GM23338 (cell line): ENCODE data around the gene MAPK6. TPM values are rescaled to one million over a fixed set of nuclear protein-coding genes. Genes with fewer than 3 reads are reported as not detected.
A peak's percentile ranks its signal among the peaks of the same experiment; 100 is the strongest.

ENCODE experiments used
- ATAC-seq: fragments of 200-7000 bp; cut with Tn5 transposase; 3 replicates; pipeline ENCODE4 v1.9.1; 2020
- DNase-seq: peaks from one replicate; pipeline ENCODE4 v3.0.0-alpha.2; 2015; ENCODE audit warnings: low spot score
- H2AFZ ChIP-seq: fragments of 200-600 bp; sonication (generic); 2 replicates; pipeline ENCODE4 v1.8.0; 2016; ENCODE audit warnings: antibody characterized with exemption, mild to moderate bottlenecking, moderate library complexity
- H3F3A ChIP-seq: fragments of 200-600 bp; sonication (generic); replicated peaks from 2 replicates; pipeline ENCODE4 v1.8.0; 2017; ENCODE audit warnings: antibody characterized with exemption, mixed run types, low read depth
- H3K27ac ChIP-seq: fragments of 200-600 bp; sonication (generic); 2 replicates; pipeline ENCODE4 v1.6.1; 2016; ENCODE audit warnings: low read depth
- H3K27me3 ChIP-seq: fragments of 200-600 bp; sonication (generic); 2 replicates; pipeline ENCODE4 v1.8.0; 2016; ENCODE audit warnings: mild to moderate bottlenecking, mixed run types, moderate library complexity; ENCODE audit not compliant: insufficient read depth
- H3K36me3 ChIP-seq: fragments of 200-600 bp; sonication (generic); 2 replicates; pipeline ENCODE4 v1.8.0; 2016; ENCODE audit warnings: mild to moderate bottlenecking; ENCODE audit not compliant: insufficient read depth
- H3K4me1 ChIP-seq: fragments of 200-600 bp; sonication (generic); 2 replicates; pipeline ENCODE4 v1.8.0; 2016; ENCODE audit warnings: mild to moderate bottlenecking, moderate library complexity; ENCODE audit not compliant: insufficient read depth
- H3K4me2 ChIP-seq: fragments of 200-600 bp; sonication (generic); 2 replicates; pipeline ENCODE4 v1.7.1; 2017; ENCODE audit warnings: mixed run types
- H3K4me3 ChIP-seq: fragments of 200-600 bp; sonication (generic); 2 replicates; pipeline ENCODE4 v1.6.1; 2016; ENCODE audit warnings: mixed run types
- H3K79me2 ChIP-seq: fragments of 200-600 bp; sonication (generic); replicated peaks from 2 replicates; pipeline ENCODE4 v1.8.0; 2017; ENCODE audit warnings: mild to moderate bottlenecking; ENCODE audit not compliant: insufficient read depth
- H3K9me2 ChIP-seq: fragments of 200-600 bp; sonication (generic); 2 replicates; pipeline ENCODE4 v1.8.0; 2017; ENCODE audit not compliant: insufficient read depth
- H4K20me1 ChIP-seq: fragments of 200-600 bp; sonication (generic); replicated peaks from 2 replicates; pipeline ENCODE4 v1.8.0; 2017; ENCODE audit warnings: mild to moderate bottlenecking; ENCODE audit not compliant: insufficient read depth
- H3K27ac Mint-ChIP-seq: 2 replicates; pipeline ENCODE4 v1.8.0; 2020; ENCODE audit warnings: inconsistent platforms, mild to moderate bottlenecking, moderate library complexity, mixed read lengths
- H3K27me3 Mint-ChIP-seq: 3 replicates; pipeline ENCODE4 v1.8.0; 2022; ENCODE audit warnings: low read depth, mild to moderate bottlenecking, moderate library complexity, mixed read lengths, inconsistent platforms; ENCODE audit not compliant: insufficient read depth, poor library complexity
- H3K36me3 Mint-ChIP-seq: 3 replicates; pipeline ENCODE4 v1.8.0; 2021; ENCODE audit warnings: low read depth, mild to moderate bottlenecking, inconsistent platforms, moderate library complexity, mixed read lengths
- H3K4me1 Mint-ChIP-seq: 3 replicates; pipeline ENCODE4 v1.8.0; 2020; ENCODE audit warnings: mild to moderate bottlenecking, inconsistent platforms, mixed read lengths
- H3K4me3 Mint-ChIP-seq: 3 replicates; pipeline ENCODE4 v1.8.0; 2021; ENCODE audit warnings: moderate library complexity, mild to moderate bottlenecking, inconsistent platforms, mixed read lengths
- H3K9me3 Mint-ChIP-seq: 3 replicates; pipeline ENCODE4 v1.8.0; 2020; ENCODE audit warnings: moderate library complexity, mild to moderate bottlenecking, inconsistent platforms, mixed read lengths
- CREB1 ChIP-seq: fragments of 250-450 bp; sonication (Bioruptor Pico); IDR thresholded peaks from 2 replicates; pipeline ENCODE4 v1.5.0; 2020; ENCODE audit warnings: low read depth, mild to moderate bottlenecking, moderate library complexity
- EZH2 ChIP-seq: fragments of 200-600 bp; sonication (generic); IDR thresholded peaks from one replicate; pipeline ENCODE4 v1.8.0; 2017; ENCODE audit warnings: antibody characterized with exemption, mild to moderate bottlenecking, low read depth; ENCODE audit not compliant: unreplicated experiment
- EZH2phosphoT487 ChIP-seq: fragments of 200-600 bp; sonication (generic); IDR thresholded peaks from one replicate; pipeline ENCODE4 v1.8.1; 2018; ENCODE audit warnings: antibody characterized with exemption; ENCODE audit not compliant: unreplicated experiment
- JUNB ChIP-seq: IDR thresholded peaks from one replicate; pipeline ENCODE4 v1.6.1; 2016; ENCODE audit warnings: antibody characterized with exemption; ENCODE audit not compliant: unreplicated experiment
- NANOG ChIP-seq: IDR thresholded peaks from 2 replicates; pipeline ENCODE4 v1.6.1; 2016; ENCODE audit warnings: antibody characterized with exemption, borderline replicate concordance
- STAT1 ChIP-seq: IDR thresholded peaks from one replicate; pipeline ENCODE4 v1.6.1; 2016; ENCODE audit warnings: antibody characterized with exemption; ENCODE audit not compliant: unreplicated experiment
- ZNF114 ChIP-seq: fragments of 250-450 bp; sonication (Bioruptor Pico); IDR thresholded peaks from 2 replicates; pipeline ENCODE4 v1.5.0; 2020; ENCODE audit warnings: mild to moderate bottlenecking, moderate library complexity
- ZNF331 ChIP-seq: fragments of 250-450 bp; sonication (Bioruptor Pico); IDR thresholded peaks from 2 replicates; pipeline ENCODE4 v1.5.0; 2020; ENCODE audit warnings: low read depth, mild to moderate bottlenecking, moderate library complexity
- polyA plus RNA-seq: library from polyadenylated mRNA; unstranded; fragments of >200 nt; fragmentation: Nextera tagmentation; extraction: Ambion mirVana; gene quantifications from 2 replicates; pipeline ENCODE4 v1.2.1, GENCODE V29; 2016
- total RNA-seq: library from RNA; depleted of rRNA; stranded (reverse); fragments of >200 nt; shearing (Covaris generic); gene quantifications from 2 replicates; pipeline ENCODE4 v1.2.3, GENCODE V29; 2014
- TF ChIP-seq, protein P1 (sequence below): IDR thresholded peaks from 2 replicates; pipeline ENCODE4 v1.6.1; 2016; ENCODE audit warnings: antibody characterized with exemption
- TF ChIP-seq, protein P2 (sequence below): fragments of 250-450 bp; sonication (Bioruptor Pico); IDR thresholded peaks from 2 replicates; pipeline ENCODE4 v1.5.0; 2020; ENCODE audit warnings: mild to moderate bottlenecking, moderate library complexity

The MAPK6 gene
- total and polyA plus RNA-seq, 2 experiments from 2014 or later: 40.9 to 92.3 TPM

DNA sequence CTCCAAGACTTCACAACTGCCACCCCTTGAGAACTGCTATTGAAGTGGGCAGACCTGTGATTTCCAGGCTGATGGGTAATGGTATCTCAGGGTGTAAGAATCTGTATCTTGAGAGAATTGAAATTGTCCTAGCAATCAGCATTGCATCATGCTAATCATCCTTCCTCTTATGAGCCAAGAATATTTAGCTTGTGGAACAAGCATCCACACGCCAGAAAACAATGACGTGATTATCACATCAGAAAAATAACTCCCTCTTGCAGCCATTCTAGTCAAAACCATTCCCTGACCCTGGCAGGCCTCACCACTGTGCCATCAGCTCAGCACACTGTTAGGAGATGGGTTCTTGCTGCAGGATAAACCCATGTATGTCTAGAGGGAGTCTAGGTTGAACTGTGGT, 86.8 kb downstream of the MAPK6 start:
- Mint-ChIP-seq H3K27me3 (peaks cover 12% of the 10 kb centered on the region), H3K9me3 (no peaks in the 10 kb centered on the region), H3K4me1 (peaks cover 13% of the 10 kb centered on the region), H3K36me3 (no peaks in the 10 kb centered on the region), H3K4me3 (no peak overlapping the region), H3K27ac (no peak overlapping the region)
- Histone ChIP-seq H3F3A (no peaks in the 10 kb centered on the region), H3K9me2 (peaks cover 3% of the 10 kb centered on the region; the same call in 1 of the 2 replicates), H3K4me3 (no peak overlapping the region), H3K36me3 (no peaks in the 10 kb centered on the region), H3K4me1 (peaks cover 9% of the 10 kb centered on the region; the same call in 1 of the 2 replicates), H2AFZ (peak overlapping the region; percentile 18; the same call in 1 of the 2 replicates), H3K4me2 (no peak overlapping the region), H3K79me2 (no peaks in the 10 kb centered on the region), H3K27ac (no peak overlapping the region), H4K20me1 (no peaks in the 10 kb centered on the region), H3K27me3 (peaks cover 7% of the 10 kb centered on the region; the same call in 1 of the 2 replicates)
- TF ChIP-seq EZH2phosphoT487 (no peak), JUNB (no peak), ZNF331 (CRISPR knock-in tag) (no peak), CREB1 (no peak)
- TF ChIP-seq, protein P1, sequence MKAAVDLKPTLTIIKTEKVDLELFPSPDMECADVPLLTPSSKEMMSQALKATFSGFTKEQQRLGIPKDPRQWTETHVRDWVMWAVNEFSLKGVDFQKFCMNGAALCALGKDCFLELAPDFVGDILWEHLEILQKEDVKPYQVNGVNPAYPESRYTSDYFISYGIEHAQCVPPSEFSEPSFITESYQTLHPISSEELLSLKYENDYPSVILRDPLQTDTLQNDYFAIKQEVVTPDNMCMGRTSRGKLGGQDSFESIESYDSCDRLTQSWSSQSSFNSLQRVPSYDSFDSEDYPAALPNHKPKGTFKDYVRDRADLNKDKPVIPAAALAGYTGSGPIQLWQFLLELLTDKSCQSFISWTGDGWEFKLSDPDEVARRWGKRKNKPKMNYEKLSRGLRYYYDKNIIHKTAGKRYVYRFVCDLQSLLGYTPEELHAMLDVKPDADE: no peak
- DNase-seq (no peak), ATAC-seq (no peak)

DNA sequence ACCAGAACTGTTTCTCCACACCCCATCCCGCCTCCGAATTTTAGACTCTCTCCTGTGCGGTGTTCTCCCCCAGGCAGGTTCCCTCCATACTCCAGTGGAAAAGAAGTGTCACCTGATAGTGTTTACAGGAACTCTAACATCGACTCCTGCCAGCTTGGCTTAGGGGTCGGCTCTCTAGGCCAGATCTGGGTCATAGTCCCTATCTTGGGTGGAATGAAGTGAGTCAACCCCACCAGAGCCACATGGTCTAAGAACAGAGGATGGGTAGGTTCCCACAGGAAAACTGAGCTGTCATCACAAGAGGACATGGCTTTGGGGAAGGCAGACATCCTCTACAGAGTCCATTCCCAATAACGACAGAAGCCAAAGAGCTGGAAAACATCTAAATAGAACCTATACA, 87.6 kb downstream of the MAPK6 start:
- H3K27ac Mint-ChIP-seq: no peak overlapping the region

DNA sequence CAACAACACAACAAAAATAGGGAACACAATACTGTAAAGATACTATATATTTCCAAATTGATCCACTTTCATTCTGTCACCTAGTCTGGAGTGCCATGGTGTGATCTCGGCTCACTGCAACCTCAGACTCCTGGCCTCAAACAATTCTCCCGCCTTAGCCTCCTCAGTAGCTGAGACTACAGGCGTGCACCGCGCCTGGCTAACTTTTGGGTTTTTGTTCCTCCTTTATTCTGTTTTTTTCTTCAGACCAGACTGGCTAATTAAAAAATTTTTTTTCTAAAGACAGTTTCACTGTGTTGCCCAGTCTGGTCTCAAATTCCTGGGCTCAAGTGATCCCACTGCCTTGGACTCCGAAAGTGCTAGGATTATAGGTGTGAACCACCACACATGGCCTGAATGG, 88.2 kb downstream of the MAPK6 start:
- no peaks in the 10 kb centered on the region for H3K9me3 Mint-ChIP-seq
- peaks cover 13% of the 10 kb centered on the region for H3K4me1 Mint-ChIP-seq
- Histone ChIP-seq H3K4me1 (peaks cover 9% of the 10 kb centered on the region; the same call in 1 of the 2 replicates), H3K79me2 (no peaks in the 10 kb centered on the region), H2AFZ (no peak overlapping the region), H3K27me3 (peaks cover 20% of the 10 kb centered on the region), H3K4me2 (no peak overlapping the region), H4K20me1 (no peaks in the 10 kb centered on the region), H3F3A (no peaks in the 10 kb centered on the region), H3K36me3 (no peaks in the 10 kb centered on the region), H3K4me3 (no peak overlapping the region), H3K27ac (no peak overlapping the region), H3K9me2 (peaks cover 3% of the 10 kb centered on the region; the same call in 1 of the 2 replicates)
- no peaks in the 10 kb centered on the region for H3K36me3 Mint-ChIP-seq
- no peak overlapping the region for H3K27ac Mint-ChIP-seq
- peaks cover 25% of the 10 kb centered on the region for H3K27me3 Mint-ChIP-seq
- H3K4me3 Mint-ChIP-seq: no peak overlapping the region
- no peak for DNase-seq
- ATAC-seq: no peak
- TF ChIP-seq ZNF114 (CRISPR knock-in tag) (no peak), JUNB (no peak), EZH2phosphoT487 (no peak)
- TF ChIP-seq, protein P2, sequence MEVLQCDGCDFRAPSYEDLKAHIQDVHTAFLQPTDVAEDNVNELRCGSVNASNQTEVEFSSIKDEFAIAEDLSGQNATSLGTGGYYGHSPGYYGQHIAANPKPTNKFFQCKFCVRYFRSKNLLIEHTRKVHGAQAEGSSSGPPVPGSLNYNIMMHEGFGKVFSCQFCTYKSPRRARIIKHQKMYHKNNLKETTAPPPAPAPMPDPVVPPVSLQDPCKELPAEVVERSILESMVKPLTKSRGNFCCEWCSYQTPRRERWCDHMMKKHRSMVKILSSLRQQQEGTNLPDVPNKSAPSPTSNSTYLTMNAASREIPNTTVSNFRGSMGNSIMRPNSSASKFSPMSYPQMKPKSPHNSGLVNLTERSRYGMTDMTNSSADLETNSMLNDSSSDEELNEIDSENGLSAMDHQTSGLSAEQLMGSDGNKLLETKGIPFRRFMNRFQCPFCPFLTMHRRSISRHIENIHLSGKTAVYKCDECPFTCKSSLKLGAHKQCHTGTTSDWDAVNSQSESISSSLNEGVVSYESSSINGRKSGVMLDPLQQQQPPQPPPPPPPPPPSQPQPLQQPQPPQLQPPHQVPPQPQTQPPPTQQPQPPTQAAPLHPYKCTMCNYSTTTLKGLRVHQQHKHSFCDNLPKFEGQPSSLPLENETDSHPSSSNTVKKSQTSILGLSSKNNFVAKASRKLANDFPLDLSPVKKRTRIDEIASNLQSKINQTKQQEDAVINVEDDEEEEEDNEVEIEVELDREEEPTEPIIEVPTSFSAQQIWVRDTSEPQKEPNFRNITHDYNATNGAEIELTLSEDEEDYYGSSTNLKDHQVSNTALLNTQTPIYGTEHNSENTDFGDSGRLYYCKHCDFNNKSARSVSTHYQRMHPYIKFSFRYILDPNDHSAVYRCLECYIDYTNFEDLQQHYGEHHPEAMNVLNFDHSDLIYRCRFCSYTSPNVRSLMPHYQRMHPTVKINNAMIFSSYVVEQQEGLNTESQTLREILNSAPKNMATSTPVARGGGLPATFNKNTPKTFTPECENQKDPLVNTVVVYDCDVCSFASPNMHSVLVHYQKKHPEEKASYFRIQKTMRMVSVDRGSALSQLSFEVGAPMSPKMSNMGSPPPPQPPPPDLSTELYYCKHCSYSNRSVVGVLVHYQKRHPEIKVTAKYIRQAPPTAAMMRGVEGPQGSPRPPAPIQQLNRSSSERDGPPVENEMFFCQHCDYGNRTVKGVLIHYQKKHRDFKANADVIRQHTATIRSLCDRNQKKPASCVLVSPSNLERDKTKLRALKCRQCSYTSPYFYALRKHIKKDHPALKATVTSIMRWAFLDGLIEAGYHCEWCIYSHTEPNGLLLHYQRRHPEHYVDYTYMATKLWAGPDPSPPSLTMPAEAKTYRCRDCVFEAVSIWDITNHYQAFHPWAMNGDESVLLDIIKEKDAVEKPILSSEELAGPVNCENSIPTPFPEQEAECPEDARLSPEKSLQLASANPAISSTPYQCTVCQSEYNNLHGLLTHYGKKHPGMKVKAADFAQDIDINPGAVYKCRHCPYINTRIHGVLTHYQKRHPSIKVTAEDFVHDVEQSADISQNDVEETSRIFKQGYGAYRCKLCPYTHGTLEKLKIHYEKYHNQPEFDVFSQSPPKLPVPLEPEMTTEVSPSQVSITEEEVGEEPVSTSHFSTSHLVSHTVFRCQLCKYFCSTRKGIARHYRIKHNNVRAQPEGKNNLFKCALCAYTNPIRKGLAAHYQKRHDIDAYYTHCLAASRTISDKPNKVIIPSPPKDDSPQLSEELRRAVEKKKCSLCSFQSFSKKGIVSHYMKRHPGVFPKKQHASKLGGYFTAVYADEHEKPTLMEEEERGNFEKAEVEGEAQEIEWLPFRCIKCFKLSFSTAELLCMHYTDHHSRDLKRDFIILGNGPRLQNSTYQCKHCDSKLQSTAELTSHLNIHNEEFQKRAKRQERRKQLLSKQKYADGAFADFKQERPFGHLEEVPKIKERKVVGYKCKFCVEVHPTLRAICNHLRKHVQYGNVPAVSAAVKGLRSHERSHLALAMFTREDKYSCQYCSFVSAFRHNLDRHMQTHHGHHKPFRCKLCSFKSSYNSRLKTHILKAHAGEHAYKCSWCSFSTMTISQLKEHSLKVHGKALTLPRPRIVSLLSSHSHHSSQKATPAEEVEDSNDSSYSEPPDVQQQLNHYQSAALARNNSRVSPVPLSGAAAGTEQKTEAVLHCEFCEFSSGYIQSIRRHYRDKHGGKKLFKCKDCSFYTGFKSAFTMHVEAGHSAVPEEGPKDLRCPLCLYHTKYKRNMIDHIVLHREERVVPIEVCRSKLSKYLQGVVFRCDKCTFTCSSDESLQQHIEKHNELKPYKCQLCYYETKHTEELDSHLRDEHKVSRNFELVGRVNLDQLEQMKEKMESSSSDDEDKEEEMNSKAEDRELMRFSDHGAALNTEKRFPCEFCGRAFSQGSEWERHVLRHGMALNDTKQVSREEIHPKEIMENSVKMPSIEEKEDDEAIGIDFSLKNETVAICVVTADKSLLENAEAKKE (CRISPR knock-in tag): no peak
- TF ChIP-seq, protein P1: no peak

More for the DNA sequence above, 87.6 kb downstream of the MAPK6 start:
- Histone ChIP-seq H3K4me3 (no peak overlapping the region), H3K27ac (no peak overlapping the region), H3K4me2 (no peak overlapping the region), H3K4me1 (peaks cover 9% of the 10 kb centered on the region; the same call in 1 of the 2 replicates), H3F3A (no peaks in the 10 kb centered on the region), H3K79me2 (no peaks in the 10 kb centered on the region), H3K27me3 (peaks cover 14% of the 10 kb centered on the region), H3K9me2 (peaks cover 3% of the 10 kb centered on the region; the same call in 1 of the 2 replicates), H2AFZ (no peak overlapping the region), H3K36me3 (no peaks in the 10 kb centered on the region), H4K20me1 (no peaks in the 10 kb centered on the region)
- peaks cover 13% of the 10 kb centered on the region for H3K4me1 Mint-ChIP-seq
- peaks cover 20% of the 10 kb centered on the region for H3K27me3 Mint-ChIP-seq
- no peak overlapping the region for H3K4me3 Mint-ChIP-seq
- ATAC-seq: no peak
- no peaks in the 10 kb centered on the region for H3K9me3 Mint-ChIP-seq
- DNase-seq: no peak
- TF ChIP-seq ZNF114 (CRISPR knock-in tag): no peak
- TF ChIP-seq NANOG: no peak
- TF ChIP-seq STAT1: no peak
- no peak for TF ChIP-seq JUNB
- TF ChIP-seq EZH2: no peak
- no peaks in the 10 kb centered on the region for H3K36me3 Mint-ChIP-seq
